ENCODE data around the gene ODF2.

Gene ODF2

GRCh38 chr9:128475867-128476266 lies 20.1 kb downstream of the ODF2 start:
- Histone ChIP-seq H3K9me3 (ENCODE audit: insufficient read depth, low read length) (no peaks in the 10 kb centered on the region), H3K36me3 (replicated peaks; ENCODE audit: low read depth, low read length) (peaks cover 42% of the 10 kb centered on the region), H2AFZ (ENCODE audit: low read depth, low read length) (no peak overlapping the region), H4K20me1 (ENCODE audit: insufficient read depth, low read length) (no peaks in the 10 kb centered on the region), H3K27me3 (ENCODE audit: low read depth, low read length) (no peaks in the 10 kb centered on the region), H3K4me3 (ENCODE audit: low read length) (no peak overlapping the region), H3K4me1 (ENCODE audit: low read length) (no peaks in the 10 kb centered on the region), H3K27ac (ENCODE audit: low read length) (no peak overlapping the region), H3K79me2 (ENCODE audit: low read length) (no peaks in the 10 kb centered on the region), H3K4me2 (ENCODE audit: low read length) (no peak overlapping the region), H3K9ac (ENCODE audit: low read length) (no peak overlapping the region)
- no peak for TF ChIP-seq EZH2phosphoT487 (IDR thresholded peaks at IDR 0.05; ENCODE audit: low read depth)
- no peak for TF ChIP-seq CTCF (IDR thresholded peaks at IDR 0.05; ENCODE audit: low read depth, low read length)

GRCh38 chr9:128479262-128479661 lies 23.5 kb downstream of the ODF2 start:
- Histone ChIP-seq H3K36me3 (replicated peaks; ENCODE audit: low read depth, low read length) (peaks cover 47% of the 10 kb centered on the region), H3K4me3 (ENCODE audit: low read length) (no peak overlapping the region), H2AFZ (ENCODE audit: low read depth, low read length) (no peak overlapping the region), H3K4me2 (ENCODE audit: low read length) (no peak overlapping the region), H3K4me1 (ENCODE audit: low read length) (no peaks in the 10 kb centered on the region), H4K20me1 (ENCODE audit: insufficient read depth, low read length) (no peaks in the 10 kb centered on the region), H3K27me3 (ENCODE audit: low read depth, low read length) (no peaks in the 10 kb centered on the region), H3K79me2 (ENCODE audit: low read length) (no peaks in the 10 kb centered on the region), H3K9ac (ENCODE audit: low read length) (no peak overlapping the region), H3K27ac (ENCODE audit: low read length) (no peak overlapping the region), H3K9me3 (ENCODE audit: insufficient read depth, low read length) (no peaks in the 10 kb centered on the region)
- no peak for TF ChIP-seq EZH2phosphoT487 (IDR thresholded peaks at IDR 0.05; ENCODE audit: low read depth)
- no peak for TF ChIP-seq CTCF (IDR thresholded peaks at IDR 0.05; ENCODE audit: low read depth, low read length)

GRCh38 chr9:128481561-128481960 lies 25.8 kb downstream of the ODF2 start:
- H3K36me3 ChIP-seq (replicated peaks; ENCODE audit: low read depth, low read length) = peaks cover 52% of the 10 kb centered on the region
- no peak for TF ChIP-seq EZH2phosphoT487 (IDR thresholded peaks at IDR 0.05; ENCODE audit: low read depth)
- TF ChIP-seq CTCF (IDR thresholded peaks at IDR 0.05; ENCODE audit: low read depth, low read length) = no peak
- H3K9ac ChIP-seq (ENCODE audit: low read length) = no peak overlapping the region

GRCh38 chr9:128482186-128482585 lies 26.4 kb downstream of the ODF2 start:
- Histone ChIP-seq H4K20me1 (ENCODE audit: insufficient read depth, low read length) (no peaks in the 10 kb centered on the region), H3K36me3 (replicated peaks; ENCODE audit: low read depth, low read length) (peaks cover 58% of the 10 kb centered on the region)

More at GRCh38 chr9:128481561-128481960, 25.8 kb downstream of the ODF2 start:
- Histone ChIP-seq H3K27ac (ENCODE audit: low read length) (no peak overlapping the region), H3K27me3 (ENCODE audit: low read depth, low read length) (no peaks in the 10 kb centered on the region), H3K4me1 (ENCODE audit: low read length) (no peaks in the 10 kb centered on the region), H2AFZ (ENCODE audit: low read depth, low read length) (no peak overlapping the region), H3K4me2 (ENCODE audit: low read length) (no peak overlapping the region), H3K4me3 (ENCODE audit: low read length) (no peak overlapping the region), H3K9me3 (ENCODE audit: insufficient read depth, low read length) (no peaks in the 10 kb centered on the region), H3K79me2 (ENCODE audit: low read length) (no peaks in the 10 kb centered on the region), H4K20me1 (ENCODE audit: insufficient read depth, low read length) (no peaks in the 10 kb centered on the region)

More at GRCh38 chr9:128482186-128482585, 26.4 kb downstream of the ODF2 start:
- Histone ChIP-seq H3K27me3 (ENCODE audit: low read depth, low read length) (no peaks in the 10 kb centered on the region), H3K4me1 (ENCODE audit: low read length) (no peaks in the 10 kb centered on the region), H3K9me3 (ENCODE audit: insufficient read depth, low read length) (no peaks in the 10 kb centered on the region), H2AFZ (ENCODE audit: low read depth, low read length) (no peak overlapping the region), H3K79me2 (ENCODE audit: low read length) (no peaks in the 10 kb centered on the region), H3K4me2 (ENCODE audit: low read length) (no peak overlapping the region), H3K4me3 (ENCODE audit: low read length) (no peak overlapping the region), H3K27ac (ENCODE audit: low read length) (no peak overlapping the region), H3K9ac (ENCODE audit: low read length) (no peak overlapping the region)
- TF ChIP-seq CTCF (IDR thresholded peaks at IDR 0.05; ENCODE audit: low read depth, low read length) (no peak), EZH2phosphoT487 (IDR thresholded peaks at IDR 0.05; ENCODE audit: low read depth) (no peak)

Data from OCI-LY3 (cell line).